Hindlimb muscle (tissue), 1 donor: ENCODE data around the gene GAST. TPM values are rescaled to one million over a fixed set of nuclear protein-coding genes. Genes with fewer than 3 reads are reported as not detected.
A peak's percentile ranks its signal among the peaks of the same experiment; 100 is the strongest.

Source experiments
- DNase-seq: peaks from one replicate; pipeline ENCODE4 v3.0.0-alpha.2; 2013
- polyA plus RNA-seq: library from polyadenylated mRNA; unstranded; fragments of 120-200 nt; gene quantifications from one replicate; pipeline ENCODE4 v1.2.1, GENCODE V29; 2013; ENCODE audit not compliant: insufficient read length

The GAST gene
- polyA plus RNA-seq, 1 donor, result not detected

GRCh38 chr17:41717408-41718286 lies 5.5 kb downstream of the GAST start:
- DNase-seq, result no peak

GRCh38 chr17:41718287-41718645 lies 6.1 kb downstream of the GAST start:
- DNase-seq, result no peak

- DNase-seq, result no peak
Measured at GRCh38 chr17:41722231-41722630, 10.1 kb downstream of the GAST start.

- DNase-seq, result no peak
Measured at GRCh38 chr17:41723801-41724475, 11.8 kb downstream of the GAST start.

GRCh38 chr17:41724476-41725050 lies 12.4 kb downstream of the GAST start:
- DNase-seq, result no peak

- DNase-seq, result no peak
Measured at GRCh38 chr17:41725134-41725533, 13.0 kb downstream of the GAST start.

GRCh38 chr17:41728056-41728455 lies 15.9 kb downstream of the GAST start:
- DNase-seq, result no peak

- no peak for DNase-seq
Measured at GRCh38 chr17:41730479-41730878, 18.3 kb downstream of the GAST start.

- no peak for DNase-seq
Measured at GRCh38 chr17:41731836-41732235, 19.7 kb downstream of the GAST start.

GRCh38 chr17:41733348-41734138 lies 21.4 kb downstream of the GAST start:
- no peak for DNase-seq

- no peak for DNase-seq
Measured at GRCh38 chr17:41734139-41734948, 22.2 kb downstream of the GAST start, which contains the start of gene HAP1. Gene HAP1 (minus strand): TSS chr17:41734643. CDS start chr17:41734634, 9 bp downstream.

- no peak for DNase-seq
Measured at GRCh38 chr17:41734949-41735313, 22.8 kb downstream of the GAST start.

- DNase-seq, result no peak
Measured at GRCh38 chr17:41735744-41736143, 23.6 kb downstream of the GAST start.

GRCh38 chr17:41736983-41737679 lies 25.0 kb downstream of the GAST start:
- no peak for DNase-seq

- DNase-seq, result no peak
Measured at GRCh38 chr17:41737680-41738023, 25.5 kb downstream of the GAST start.

GRCh38 chr17:41738077-41738800 lies 26.1 kb downstream of the GAST start:
- DNase-seq, result peak; percentile 83

GRCh38 chr17:41738801-41739112 lies 26.6 kb downstream of the GAST start:
- DNase-seq, result no peak

- DNase-seq, result no peak
Measured at GRCh38 chr17:41739661-41740352, 27.7 kb downstream of the GAST start.

GRCh38 chr17:41740506-41740905 lies 28.4 kb downstream of the GAST start:
- DNase-seq, result no peak

GRCh38 chr17:41741709-41742108 lies 29.6 kb downstream of the GAST start:
- DNase-seq, result no peak
